Measurements from ENCODE around the gene NUP98.

NUP98 gene

GRCh38 chr11:3642071-3642951 is 155.0 kb downstream of the NUP98 start:
- Histone ChIP-seq H3K4me3 (ENCODE audit: low read length, poor library complexity, severe bottlenecking) (no peak overlapping the region), H3K9ac (ENCODE audit: low read depth, low read length, poor library complexity, severe bottlenecking) (no peak overlapping the region), H3K4me2 (ENCODE audit: low read depth, low read length, poor library complexity, severe bottlenecking) (no peak overlapping the region), H3K9me2 (replicated peaks; ENCODE audit: low read depth, low read length) (no peaks in the 10 kb centered on the region), H4K20me1 (ENCODE audit: insufficient read depth, low read length, poor library complexity, severe bottlenecking) (no peaks in the 10 kb centered on the region), H3K27me3 (ENCODE audit: insufficient read depth, low read length, poor library complexity, severe bottlenecking) (no peaks in the 10 kb centered on the region), H3K4me1 (ENCODE audit: insufficient read depth, low read length, poor library complexity, severe bottlenecking) (no peaks in the 10 kb centered on the region), H3K36me3 (ENCODE audit: insufficient read depth, low read length) (no peaks in the 10 kb centered on the region), H3F3A (ENCODE audit: low read depth) (no peaks in the 10 kb centered on the region), H3K9me3 (ENCODE audit: insufficient read depth, low read depth, low read length) (no peaks in the 10 kb centered on the region), H2AFZ (ENCODE audit: low read length) (no peak overlapping the region), H3K79me2 (ENCODE audit: insufficient read depth, low read length) (no peaks in the 10 kb centered on the region)
- TF ChIP-seq EZH2phosphoT487 (IDR thresholded peaks at IDR 0.05; ENCODE audit: borderline replicate concordance): no peak
- TF ChIP-seq CTCF (conservative IDR thresholded peaks at IDR 0.05; ENCODE audit: low read length): no peak

DNA sequence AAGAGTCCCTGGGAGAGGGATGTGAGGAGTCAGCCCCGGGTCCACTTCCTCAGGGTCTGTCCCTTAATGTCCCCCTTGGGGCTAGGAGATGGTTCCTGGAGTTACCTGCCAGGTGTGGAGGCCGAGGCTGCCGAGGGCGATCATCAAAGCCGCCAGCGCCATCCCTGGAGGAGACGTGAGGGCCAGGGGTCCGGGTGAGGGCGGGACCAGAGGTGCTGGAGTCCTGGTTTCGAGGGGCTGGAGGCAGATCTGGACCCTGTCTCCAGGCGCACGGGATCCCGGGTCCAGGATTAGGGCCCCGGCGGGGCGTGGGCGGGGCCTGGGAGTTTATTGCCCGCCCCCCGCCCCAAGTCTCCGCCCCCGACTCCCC is 155.7 kb downstream of the NUP98 start, which contains the start of gene ART5:
Gene ART5, minus strand, starts transcription at position 292 of the 370 bp plus-strand sequence. Its CDS starts 130 bp downstream, at position 162.
- H3K36me3 ChIP-seq (ENCODE audit: insufficient read depth, low read length): no peaks in the 10 kb centered on the region
- H3K9me2 ChIP-seq (replicated peaks; ENCODE audit: low read depth, low read length): no peaks in the 10 kb centered on the region
- H3K4me2 ChIP-seq (ENCODE audit: low read depth, low read length, poor library complexity, severe bottlenecking): no peak within 1 kb of the TSS
- no peak within 1 kb of the TSS for H3K4me3 ChIP-seq (ENCODE audit: low read length, poor library complexity, severe bottlenecking)
- H4K20me1 ChIP-seq (ENCODE audit: insufficient read depth, low read length, poor library complexity, severe bottlenecking): no peaks in the 10 kb centered on the region
- H3K27me3 ChIP-seq (ENCODE audit: insufficient read depth, low read length, poor library complexity, severe bottlenecking): no peaks in the 10 kb centered on the region
- H3F3A ChIP-seq (ENCODE audit: low read depth): no peaks in the 10 kb centered on the region
- H3K79me2 ChIP-seq (ENCODE audit: insufficient read depth, low read length): no peaks in the 10 kb centered on the region
- TF ChIP-seq EZH2phosphoT487 (IDR thresholded peaks at IDR 0.05; ENCODE audit: borderline replicate concordance) (no peak), CTCF (conservative IDR thresholded peaks at IDR 0.05; ENCODE audit: low read length) (no peak)
- no peak within 1 kb of the TSS for H3K9ac ChIP-seq (ENCODE audit: low read depth, low read length, poor library complexity, severe bottlenecking)
- no peak within 1 kb of the TSS for H2AFZ ChIP-seq (ENCODE audit: low read length)
- H3K4me1 ChIP-seq (ENCODE audit: insufficient read depth, low read length, poor library complexity, severe bottlenecking): no peaks in the 10 kb centered on the region
- H3K9me3 ChIP-seq (ENCODE audit: insufficient read depth, low read depth, low read length): no peaks in the 10 kb centered on the region

GRCh38 chr11:3641191-3641590 is 156.2 kb downstream of the NUP98 start:
- no peaks in the 10 kb centered on the region for H3K27me3 ChIP-seq (ENCODE audit: insufficient read depth, low read length, poor library complexity, severe bottlenecking)
- no peak for TF ChIP-seq CTCF (conservative IDR thresholded peaks at IDR 0.05; ENCODE audit: low read length)
- TF ChIP-seq EZH2phosphoT487 (IDR thresholded peaks at IDR 0.05; ENCODE audit: borderline replicate concordance): no peak
- H3F3A ChIP-seq (ENCODE audit: low read depth): no peaks in the 10 kb centered on the region
- H3K9me3 ChIP-seq (ENCODE audit: insufficient read depth, low read depth, low read length): no peaks in the 10 kb centered on the region
- H3K79me2 ChIP-seq (ENCODE audit: insufficient read depth, low read length): no peaks in the 10 kb centered on the region
- no peak overlapping the region for H2AFZ ChIP-seq (ENCODE audit: low read length)
- no peaks in the 10 kb centered on the region for H4K20me1 ChIP-seq (ENCODE audit: insufficient read depth, low read length, poor library complexity, severe bottlenecking)
- no peak overlapping the region for H3K9ac ChIP-seq (ENCODE audit: low read depth, low read length, poor library complexity, severe bottlenecking)
- H3K4me2 ChIP-seq (ENCODE audit: low read depth, low read length, poor library complexity, severe bottlenecking): no peak overlapping the region
- H3K36me3 ChIP-seq (ENCODE audit: insufficient read depth, low read length): no peaks in the 10 kb centered on the region
- H3K4me1 ChIP-seq (ENCODE audit: insufficient read depth, low read length, poor library complexity, severe bottlenecking): no peaks in the 10 kb centered on the region
- H3K9me2 ChIP-seq (replicated peaks; ENCODE audit: low read depth, low read length): no peaks in the 10 kb centered on the region
- H3K4me3 ChIP-seq (ENCODE audit: low read length, poor library complexity, severe bottlenecking): no peak overlapping the region
